CD4-positive, alpha-beta T cell treated with Interleukin-6 for 4 hours (primary cell): ENCODE measurements around the gene IL1RAPL2.

Source experiments
- DNase-seq: peaks from one replicate; pipeline ENCODE4 v3.0.0-alpha.2; 2020; ENCODE audit warnings: mixed read lengths

Gene IL1RAPL2

GRCh38 chrX:105277132-105277531, 711.1 kb downstream of the IL1RAPL2 start:
- DNase-seq: no peak

- DNase-seq: no peak
Observed at GRCh38 chrX:105282077-105282476, 716.1 kb downstream of the IL1RAPL2 start.

- no peak for DNase-seq
Observed at GRCh38 chrX:105297041-105297440, 731.0 kb downstream of the IL1RAPL2 start.

- DNase-seq: no peak
Observed at GRCh38 chrX:105299286-105299685, 733.3 kb downstream of the IL1RAPL2 start.

GRCh38 chrX:105302246-105302645, 736.2 kb downstream of the IL1RAPL2 start:
- DNase-seq: no peak

- DNase-seq: no peak
Observed at GRCh38 chrX:105307762-105308161, 741.8 kb downstream of the IL1RAPL2 start.

- DNase-seq: no peak
Observed at GRCh38 chrX:105313596-105313995, 747.6 kb downstream of the IL1RAPL2 start.

GRCh38 chrX:105314458-105314857, 748.5 kb downstream of the IL1RAPL2 start:
- no peak for DNase-seq

- no peak for DNase-seq
Observed at GRCh38 chrX:105315248-105315647, 749.2 kb downstream of the IL1RAPL2 start.

GRCh38 chrX:105317117-105317516, 751.1 kb downstream of the IL1RAPL2 start:
- no peak for DNase-seq

- DNase-seq: no peak
Observed at GRCh38 chrX:105323928-105324327, 757.9 kb downstream of the IL1RAPL2 start.

- DNase-seq: no peak
Observed at GRCh38 chrX:105328773-105329172, 762.8 kb downstream of the IL1RAPL2 start.

GRCh38 chrX:105331244-105331643, 765.2 kb downstream of the IL1RAPL2 start:
- DNase-seq: no peak

- DNase-seq: no peak
Observed at GRCh38 chrX:105347373-105347772, 781.4 kb downstream of the IL1RAPL2 start.

- no peak for DNase-seq
Observed at GRCh38 chrX:105349476-105349875, 783.5 kb downstream of the IL1RAPL2 start.

GRCh38 chrX:105375816-105376215, 809.8 kb downstream of the IL1RAPL2 start:
- DNase-seq: no peak

- no peak for DNase-seq
Observed at GRCh38 chrX:105424729-105425128, 858.7 kb downstream of the IL1RAPL2 start.

- no peak for DNase-seq
Observed at GRCh38 chrX:105451401-105451800, 885.4 kb downstream of the IL1RAPL2 start.

- DNase-seq: no peak
Observed at GRCh38 chrX:105458846-105459245, 892.8 kb downstream of the IL1RAPL2 start.

GRCh38 chrX:105460376-105460775, 894.4 kb downstream of the IL1RAPL2 start:
- no peak for DNase-seq

GRCh38 chrX:105461016-105461415, 895.0 kb downstream of the IL1RAPL2 start:
- no peak for DNase-seq

- DNase-seq: no peak
Observed at GRCh38 chrX:105462186-105462585, 896.2 kb downstream of the IL1RAPL2 start.

- no peak for DNase-seq
Observed at GRCh38 chrX:105463473-105463872, 897.5 kb downstream of the IL1RAPL2 start.

- DNase-seq: no peak
Observed at GRCh38 chrX:105464618-105465017, 898.6 kb downstream of the IL1RAPL2 start.

GRCh38 chrX:105468741-105469140, 902.7 kb downstream of the IL1RAPL2 start:
- DNase-seq: no peak

- no peak for DNase-seq
Observed at GRCh38 chrX:105471597-105471996, 905.6 kb downstream of the IL1RAPL2 start.
